GM23338 (cell line): ENCODE data around the gene P4HTM. TPM values are rescaled to one million over a fixed set of nuclear protein-coding genes. Genes with fewer than 3 reads are reported as not detected.

Experiments
- ATAC-seq: fragments of 200-7000 bp; cut with Tn5 transposase; 3 replicates; pipeline ENCODE4 v1.9.1; 2020
- DNase-seq: peaks from one replicate; pipeline ENCODE4 v3.0.0-alpha.2; 2015; ENCODE audit warnings: low spot score
- H2AFZ ChIP-seq: fragments of 200-600 bp; sonication (generic); 2 replicates; pipeline ENCODE4 v1.8.0; 2016; ENCODE audit warnings: antibody characterized with exemption, mild to moderate bottlenecking, moderate library complexity
- H3F3A ChIP-seq: fragments of 200-600 bp; sonication (generic); replicated peaks from 2 replicates; pipeline ENCODE4 v1.8.0; 2017; ENCODE audit warnings: antibody characterized with exemption, mixed run types, low read depth
- H3K27ac ChIP-seq: fragments of 200-600 bp; sonication (generic); 2 replicates; pipeline ENCODE4 v1.6.1; 2016; ENCODE audit warnings: low read depth
- H3K27me3 ChIP-seq: fragments of 200-600 bp; sonication (generic); 2 replicates; pipeline ENCODE4 v1.8.0; 2016; ENCODE audit warnings: mild to moderate bottlenecking, mixed run types, moderate library complexity; ENCODE audit not compliant: insufficient read depth
- H3K36me3 ChIP-seq: fragments of 200-600 bp; sonication (generic); 2 replicates; pipeline ENCODE4 v1.8.0; 2016; ENCODE audit warnings: mild to moderate bottlenecking; ENCODE audit not compliant: insufficient read depth
- H3K4me1 ChIP-seq: fragments of 200-600 bp; sonication (generic); 2 replicates; pipeline ENCODE4 v1.8.0; 2016; ENCODE audit warnings: mild to moderate bottlenecking, moderate library complexity; ENCODE audit not compliant: insufficient read depth
- H3K4me2 ChIP-seq: fragments of 200-600 bp; sonication (generic); 2 replicates; pipeline ENCODE4 v1.7.1; 2017; ENCODE audit warnings: mixed run types
- H3K4me3 ChIP-seq: fragments of 200-600 bp; sonication (generic); 2 replicates; pipeline ENCODE4 v1.6.1; 2016; ENCODE audit warnings: mixed run types
- H3K79me2 ChIP-seq: fragments of 200-600 bp; sonication (generic); replicated peaks from 2 replicates; pipeline ENCODE4 v1.8.0; 2017; ENCODE audit warnings: mild to moderate bottlenecking; ENCODE audit not compliant: insufficient read depth
- H3K9me2 ChIP-seq: fragments of 200-600 bp; sonication (generic); 2 replicates; pipeline ENCODE4 v1.8.0; 2017; ENCODE audit not compliant: insufficient read depth
- H4K20me1 ChIP-seq: fragments of 200-600 bp; sonication (generic); replicated peaks from 2 replicates; pipeline ENCODE4 v1.8.0; 2017; ENCODE audit warnings: mild to moderate bottlenecking; ENCODE audit not compliant: insufficient read depth
- H3K27ac Mint-ChIP-seq: 2 replicates; pipeline ENCODE4 v1.8.0; 2020; ENCODE audit warnings: inconsistent platforms, mild to moderate bottlenecking, moderate library complexity, mixed read lengths
- H3K27me3 Mint-ChIP-seq: 3 replicates; pipeline ENCODE4 v1.8.0; 2022; ENCODE audit warnings: low read depth, mild to moderate bottlenecking, moderate library complexity, mixed read lengths, inconsistent platforms; ENCODE audit not compliant: insufficient read depth, poor library complexity
- H3K36me3 Mint-ChIP-seq: 3 replicates; pipeline ENCODE4 v1.8.0; 2021; ENCODE audit warnings: low read depth, mild to moderate bottlenecking, inconsistent platforms, moderate library complexity, mixed read lengths
- H3K4me1 Mint-ChIP-seq: 3 replicates; pipeline ENCODE4 v1.8.0; 2020; ENCODE audit warnings: mild to moderate bottlenecking, inconsistent platforms, mixed read lengths
- H3K4me3 Mint-ChIP-seq: 3 replicates; pipeline ENCODE4 v1.8.0; 2021; ENCODE audit warnings: moderate library complexity, mild to moderate bottlenecking, inconsistent platforms, mixed read lengths
- H3K9me3 Mint-ChIP-seq: 3 replicates; pipeline ENCODE4 v1.8.0; 2020; ENCODE audit warnings: moderate library complexity, mild to moderate bottlenecking, inconsistent platforms, mixed read lengths
- CREB1 ChIP-seq: fragments of 250-450 bp; sonication (Bioruptor Pico); IDR thresholded peaks from 2 replicates; pipeline ENCODE4 v1.5.0; 2020; ENCODE audit warnings: low read depth, mild to moderate bottlenecking, moderate library complexity
- CTCF ChIP-seq, 2 experiments: fragments of 200-600 bp in 1 of 2; sonication (generic) in 1 of 2; conservative IDR thresholded peaks; 2 replicates each; pipeline versions ENCODE4 v1.5.1 to v1.6.1; 2016 to 2017; ENCODE audit warnings: antibody characterized with exemption in 2 of 2, low read depth in 2 of 2, mild to moderate bottlenecking in 2 of 2, moderate library complexity in 1 of 2
- ETS1 ChIP-seq: IDR thresholded peaks from 2 replicates; pipeline ENCODE4 v1.6.1; 2016; ENCODE audit warnings: antibody characterized with exemption
- EZH2 ChIP-seq: fragments of 200-600 bp; sonication (generic); IDR thresholded peaks from one replicate; pipeline ENCODE4 v1.8.0; 2017; ENCODE audit warnings: antibody characterized with exemption, mild to moderate bottlenecking, low read depth; ENCODE audit not compliant: unreplicated experiment
- EZH2phosphoT487 ChIP-seq: fragments of 200-600 bp; sonication (generic); IDR thresholded peaks from one replicate; pipeline ENCODE4 v1.8.1; 2018; ENCODE audit warnings: antibody characterized with exemption; ENCODE audit not compliant: unreplicated experiment
- JUNB ChIP-seq: IDR thresholded peaks from one replicate; pipeline ENCODE4 v1.6.1; 2016; ENCODE audit warnings: antibody characterized with exemption; ENCODE audit not compliant: unreplicated experiment
- NANOG ChIP-seq: IDR thresholded peaks from 2 replicates; pipeline ENCODE4 v1.6.1; 2016; ENCODE audit warnings: antibody characterized with exemption, borderline replicate concordance
- POLR2AphosphoS5 ChIP-seq: IDR thresholded peaks from 2 replicates; pipeline ENCODE4 v1.6.1; 2016; ENCODE audit warnings: antibody characterized with exemption, low read depth
- REST ChIP-seq: IDR thresholded peaks from one replicate; pipeline ENCODE4 v1.6.1; 2018; ENCODE audit warnings: antibody characterized with exemption; ENCODE audit not compliant: unreplicated experiment
- STAT1 ChIP-seq: IDR thresholded peaks from one replicate; pipeline ENCODE4 v1.6.1; 2016; ENCODE audit warnings: antibody characterized with exemption; ENCODE audit not compliant: unreplicated experiment
- ZNF114 ChIP-seq: fragments of 250-450 bp; sonication (Bioruptor Pico); IDR thresholded peaks from 2 replicates; pipeline ENCODE4 v1.5.0; 2020; ENCODE audit warnings: mild to moderate bottlenecking, moderate library complexity
- ZNF331 ChIP-seq: fragments of 250-450 bp; sonication (Bioruptor Pico); IDR thresholded peaks from 2 replicates; pipeline ENCODE4 v1.5.0; 2020; ENCODE audit warnings: low read depth, mild to moderate bottlenecking, moderate library complexity
- ZNF462 ChIP-seq: fragments of 250-450 bp; sonication (Bioruptor Pico); IDR thresholded peaks from 2 replicates; pipeline ENCODE4 v1.5.0; 2020; ENCODE audit warnings: mild to moderate bottlenecking, moderate library complexity
- polyA plus RNA-seq: library from polyadenylated mRNA; unstranded; fragments of >200 nt; fragmentation: Nextera tagmentation; extraction: Ambion mirVana; gene quantifications from 2 replicates; pipeline ENCODE4 v1.2.1, GENCODE V29; 2016
- total RNA-seq: library from RNA; depleted of rRNA; stranded (reverse); fragments of >200 nt; shearing (Covaris generic); gene quantifications from 2 replicates; pipeline ENCODE4 v1.2.3, GENCODE V29; 2014

Gene P4HTM
- total and polyA plus RNA-seq, 2 experiments from 2014 or later: 15.9 to 28.7 TPM

GRCh38 chr3:48945432-48945831 is 44.6 kb upstream of the P4HTM start (continued):
- TF ChIP-seq ZNF462: no peak
- TF ChIP-seq NANOG: no peak
- no peak for TF ChIP-seq ZNF331 (CRISPR knock-in tag)
- TF ChIP-seq STAT1: no peak
- no peak for TF ChIP-seq EZH2
- no peak for TF ChIP-seq POLR2AphosphoS5
- no peak for TF ChIP-seq EZH2phosphoT487
- TF ChIP-seq CREB1 (CRISPR knock-in tag): no peak
- TF ChIP-seq JUNB: no peak

GRCh38 chr3:48945891-48946549 is 44.0 kb upstream of the P4HTM start:
- DNase-seq (no peak), ATAC-seq (no peak)
- Histone ChIP-seq H3K4me1 (peaks cover 5% of the 10 kb centered on the region; the same call in 1 of the 2 replicates), H3K27ac (peak overlapping the region; percentile 80), H3K27me3 (no peaks in the 10 kb centered on the region), H3K36me3 (no peaks in the 10 kb centered on the region), H3K79me2 (peaks cover 92% of the 10 kb centered on the region), H3K4me3 (no peak overlapping the region), H3F3A (0 out of 2 replicates have a peak, but pooled peaks cover 5% of the 10 kb centered on the region), H4K20me1 (peaks cover 40% of the 10 kb centered on the region), H2AFZ (no peak overlapping the region), H3K9me2 (no peaks in the 10 kb centered on the region), H3K4me2 (no peak overlapping the region)
- Mint-ChIP-seq H3K36me3 (peaks cover 2% of the 10 kb centered on the region; the same call in 2 of the 3 replicates), H3K27me3 (peaks cover 4% of the 10 kb centered on the region), H3K4me1 (peaks cover 9% of the 10 kb centered on the region; the same call in 2 of the 3 replicates), H3K4me3 (no peak overlapping the region), H3K9me3 (no peaks in the 10 kb centered on the region), H3K27ac (no peak overlapping the region)
- TF ChIP-seq NANOG (no peak), POLR2AphosphoS5 (no peak), CTCF (conservative IDR thresholded peaks at IDR 0.05; ENCODE audit: low read depth in 2 of 2) (no peak), ZNF114 (CRISPR knock-in tag) (no peak), ETS1 (no peak), REST (no peak)
